Naive thymus-derived CD4-positive, alpha-beta T cell (primary cell): ENCODE results near the gene RPS14. TPM values are rescaled to one million over a fixed set of nuclear protein-coding genes. Genes with fewer than 3 reads are reported as not detected.

Experiments used
- ATAC-seq: fragments of 150-1000 bp; cut with Tn5 transposase; 2 replicates; pipeline ENCODE4 v1.10.0; 2021; ENCODE audit warnings: mild to moderate bottlenecking, moderate library complexity
- CTCF ChIA-PET: fragments of 350-600 bp; sonication (Branson Sonifier 250); formaldehyde crosslinking; loops from one replicate; lab custom pipeline; 2021; ENCODE audit warnings: antibody characterized with exemption; lab: Charles Lee
- POLR2A ChIA-PET: fragments of 350-600 bp; sonication (Branson Sonifier 250); formaldehyde crosslinking; loops from one replicate; lab custom pipeline; 2021; ENCODE audit warnings: antibody characterized with exemption, inconsistent platforms; lab: Charles Lee
- DNase-seq, 9 donors: peaks; one replicate each; pipeline versions ENCODE4 v3.0.0 to v3.0.0-alpha.2; 2020 to 2022; ENCODE audit warnings: mixed read lengths in 1 of 9
- H3K27ac ChIP-seq: one replicate; pipeline ENCODE4 v1.7.0; 2013; ENCODE audit warnings: mild to moderate bottlenecking, low read depth, low read length, moderate library complexity
- H3K27me3 ChIP-seq, 2 donors: one replicate each; pipeline ENCODE4 v1.7.0; 2013; ENCODE audit warnings: low read length in 2 of 2, mild to moderate bottlenecking in 2 of 2, moderate library complexity in 2 of 2; ENCODE audit not compliant: control insufficient read depth in 2 of 2, insufficient read depth in 2 of 2
- H3K36me3 ChIP-seq, 3 experiments: 1 replicate in 2 of 3; 2 replicates in 1 of 3; pipeline ENCODE4 v1.7.0; 2013; ENCODE audit warnings: low read length in 3 of 3, mild to moderate bottlenecking in 3 of 3, moderate library complexity in 1 of 3; ENCODE audit not compliant: insufficient read depth in 3 of 3, control insufficient read depth in 2 of 3
- H3K4me1 ChIP-seq, 2 donors: one replicate each; pipeline ENCODE4 v1.7.0; 2013; ENCODE audit warnings: low read length in 2 of 2, mild to moderate bottlenecking in 2 of 2, moderate library complexity in 1 of 2; ENCODE audit not compliant: control insufficient read depth in 2 of 2, insufficient read depth in 2 of 2
- H3K4me3 ChIP-seq: 2 replicates; pipeline ENCODE4 v1.7.0; 2013; ENCODE audit warnings: mild to moderate bottlenecking, low read length
- H3K9me3 ChIP-seq, 3 experiments: 1 replicate in 2 of 3; 2 replicates in 1 of 3; pipeline ENCODE4 v1.7.0; 2013; ENCODE audit warnings: low read length in 3 of 3; ENCODE audit not compliant: control insufficient read depth in 2 of 3
- H3K27ac Mint-ChIP-seq, 9 donors: one replicate each; pipeline ENCODE4 v1.8.0; 2020 to 2022; ENCODE audit warnings: mixed read lengths in 9 of 9, mild to moderate bottlenecking in 8 of 9, moderate library complexity in 5 of 9, inconsistent platforms in 2 of 9
- H3K27me3 Mint-ChIP-seq, 5 donors: one replicate each; pipeline ENCODE4 v1.8.0; 2021 to 2022; ENCODE audit warnings: mixed read lengths in 5 of 5, mild to moderate bottlenecking in 1 of 5
- H3K36me3 Mint-ChIP-seq, 5 donors: one replicate each; pipeline ENCODE4 v1.8.0; 2020 to 2022; ENCODE audit warnings: mixed read lengths in 5 of 5, mild to moderate bottlenecking in 3 of 5, inconsistent platforms in 1 of 5
- H3K4me1 Mint-ChIP-seq, 7 donors: one replicate each; pipeline ENCODE4 v1.8.0; 2020 to 2022; ENCODE audit warnings: mixed read lengths in 7 of 7, mild to moderate bottlenecking in 3 of 7, inconsistent platforms in 1 of 7
- H3K4me3 Mint-ChIP-seq, 10 donors: one replicate each; pipeline ENCODE4 v1.8.0; 2020 to 2022; ENCODE audit warnings: mild to moderate bottlenecking in 10 of 10, mixed read lengths in 10 of 10, moderate library complexity in 6 of 10, inconsistent platforms in 2 of 10
- H3K9me3 Mint-ChIP-seq, 11 donors: one replicate each; pipeline ENCODE4 v1.8.0; 2020 to 2022; ENCODE audit warnings: mixed read lengths in 11 of 11, mild to moderate bottlenecking in 4 of 11, inconsistent platforms in 1 of 11, moderate library complexity in 1 of 11
- intact Hi-C, 2 donors: fragments of 100-400 bp; cut with micrococcal nuclease; formaldehyde crosslinking; loops; one replicate each; pipeline ENCODE4 v1.15.1; 2023
- polyA plus RNA-seq, 2 donors: library from polyadenylated mRNA; unstranded; fragments of 300-500 nt; fragmentation: Illumina TruSeq; gene quantifications; one replicate each; pipeline ENCODE4 v1.2.3, GENCODE V29; 2021
- total RNA-seq, 6 experiments: library from RNA in 5 of 6; stranded (reverse) in 5 of 6; gene quantifications; 1 replicate in 5 of 6; 2 replicates in 1 of 6; pipeline ENCODE4 v1.2.3 and lab custom pipeline; 2021 to 2026

RPS14 gene
- total and polyA plus RNA-seq, 7 experiments from 2014 or later, result 2,331 to 11,248 (median 6,766) TPM

GRCh38 chr5:150413176-150413901 is 36.2 kb downstream of the RPS14 start:
- intact Hi-C loops, result loop anchor here (2.0 to 5.0 kb wide), 11 partner anchors 287 to 1359 kb away; partner anchors contain the start of genes G3BP1 (in 2 of the 2), PCYOX1L (in 2 of the 2), CSNK1A1 (in 1 of the 2) and DCTN4 (in 1 of the 2)
- Histone ChIP-seq H3K4me3 (peak overlapping the region; percentile 83), H3K27ac (peak overlapping the region; percentile 98), H3K27me3 (no peaks in the 10 kb centered on the region), H3K4me1 (peaks cover 29 to 32% of the 10 kb centered on the region in 2 donors), H3K36me3 (no peaks in the 10 kb centered on the region), H3K9me3 (no peaks in the 10 kb centered on the region)
- Mint-ChIP-seq H3K4me1 (peaks cover 21 to 49% (median 38%) of the 10 kb centered on the region in 7 donors), H3K27ac (peak overlapping the region; percentile 96 to 100 (median 100)), H3K27me3 (peaks cover 0 to 2% (median 0%) of the 10 kb centered on the region in 5 donors), H3K4me3 (peak overlapping the region; percentile 91 to 100 (median 98)), H3K9me3 (no peaks in the 10 kb centered on the region), H3K36me3 (peaks cover 0 to 20% (median 0%) of the 10 kb centered on the region in 5 donors)
- DNase-seq (no peak), ATAC-seq (peak; percentile 46)
- CTCF ChIA-PET, result interaction anchor here (0.9 to 3.1 kb wide), 3 partner anchors 16 to 33 kb away, joined by 3 to 17 read pairs (median 4); no protein-coding TSS in a partner anchor
- POLR2A ChIA-PET, result interaction anchor here (0.6 to 2.4 kb wide), 13 partner anchors 9 to 755 kb away, joined by 3 to 29 read pairs (median 4); partner anchors contain the start of genes RPS14 and SMIM3

DNA sequence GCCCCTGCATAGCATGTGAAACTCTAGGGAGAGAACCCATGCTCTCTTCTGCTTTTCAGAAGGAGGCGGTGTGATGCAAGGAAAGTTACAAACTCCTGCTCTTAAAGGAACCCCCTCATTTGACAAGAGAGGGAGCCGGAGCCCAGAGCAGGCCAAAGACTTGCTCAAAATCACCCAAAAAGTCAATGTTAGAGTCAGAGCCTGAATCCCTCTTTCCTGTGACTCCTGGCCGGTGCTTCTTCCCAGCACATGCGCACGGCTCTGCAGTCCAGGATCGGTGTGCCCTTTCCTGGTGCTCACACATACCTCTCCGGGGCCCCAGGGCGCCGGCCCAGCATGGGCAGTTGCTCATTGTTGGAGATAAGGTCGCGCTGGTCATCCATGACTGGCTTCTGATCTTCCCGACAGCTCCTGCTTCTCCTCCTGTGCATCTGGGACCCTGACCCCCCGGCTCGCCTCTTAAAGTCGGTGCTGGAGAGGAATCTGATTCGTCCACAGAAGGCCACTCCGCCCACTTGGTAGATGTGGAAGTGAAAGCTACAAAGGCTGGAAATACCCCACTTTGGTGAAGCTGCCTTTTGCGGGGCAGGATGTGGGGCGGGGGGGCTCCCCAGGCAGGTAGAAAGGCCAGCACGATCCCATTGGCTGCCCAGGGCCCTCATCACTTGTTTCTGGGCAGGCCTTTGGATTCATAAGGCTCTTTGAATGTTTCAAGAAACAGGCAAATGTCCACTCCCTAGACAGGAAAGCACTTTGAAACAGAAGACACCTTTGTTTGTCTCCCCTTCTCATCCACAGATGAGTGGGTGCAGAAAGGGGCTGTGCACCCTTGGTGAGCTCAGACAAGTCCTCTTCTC is 37.0 kb downstream of the RPS14 start, which contains the start of gene CD74:
TSS of gene CD74 (minus strand) at position 592 of the 857 bp plus-strand sequence. CDS start at position 431, 161 bp downstream.
- peak; percentile 73 to 97 (median 92) for DNase-seq
- H3K9me3 Mint-ChIP-seq, result no peaks in the 10 kb centered on the region

GRCh38 chr5:150411245-150411979 is 38.1 kb downstream of the RPS14 start:
- Histone ChIP-seq H3K27ac (peak overlapping the region; percentile 98), H3K4me1 (peaks cover 32 to 35% of the 10 kb centered on the region in 2 donors), H3K4me3 (peak overlapping the region; percentile 83), H3K27me3 (no peaks in the 10 kb centered on the region), H3K9me3 (no peaks in the 10 kb centered on the region), H3K36me3 (peaks cover 0 to 11% (median under 1%) of the 10 kb centered on the region in 3 experiments)
- CTCF ChIA-PET, result interaction anchor here (0.6 to 3.1 kb wide), 7 partner anchors 20 to 1355 kb away, joined by 3 to 17 read pairs (median 3); partner anchors contain the start of gene RBM22
- Mint-ChIP-seq H3K27me3 (peaks cover 0 to 2% (median 0%) of the 10 kb centered on the region in 5 donors), H3K9me3 (no peaks in the 10 kb centered on the region), H3K4me1 (peaks cover 21 to 52% (median 38%) of the 10 kb centered on the region in 7 donors), H3K4me3 (peak overlapping the region; percentile 91 to 100 (median 98)), H3K27ac (peak overlapping the region; percentile 96 to 100 (median 100)), H3K36me3 (peaks cover 0 to 21% (median 0%) of the 10 kb centered on the region in 5 donors)
- intact Hi-C loops, result loop anchor here (2.0 to 5.0 kb wide), 6 partner anchors 346 to 1361 kb away; partner anchors contain the start of genes PCYOX1L (in 2 of the 2), DCTN4 (in 1 of the 2), G3BP1 (in 1 of the 2) and HMGXB3 (in 1 of the 2)
- POLR2A ChIA-PET, result interaction anchor here (0.9 to 2.4 kb wide), 9 partner anchors 25 to 1360 kb away, joined by 3 to 29 read pairs (median 5); partner anchors contain the start of genes G3BP1 and RPS14
- ATAC-seq, result no peak
- DNase-seq, result peak in 8 of 9 donors; percentile 50 to 76 (median 71)

More for the DNA sequence above, 37.0 kb downstream of the RPS14 start, which contains the start of gene CD74:
- Histone ChIP-seq H3K27me3 (no peaks in the 10 kb centered on the region), H3K36me3 (peaks cover 0 to under 1% (median 0%) of the 10 kb centered on the region in 3 experiments), H3K4me3 (peak within 1 kb of the TSS; percentile 83), H3K27ac (peak within 1 kb of the TSS; percentile 98), H3K9me3 (no peaks in the 10 kb centered on the region), H3K4me1 (peaks cover 32 to 35% of the 10 kb centered on the region in 2 donors)
- Mint-ChIP-seq H3K27ac (peak within 1 kb of the TSS; percentile 96 to 100 (median 100)), H3K4me1 (peaks cover 21 to 52% (median 38%) of the 10 kb centered on the region in 7 donors), H3K27me3 (peaks cover 0 to 2% (median 0%) of the 10 kb centered on the region in 5 donors), H3K4me3 (peak within 1 kb of the TSS; percentile 91 to 100 (median 98)), H3K36me3 (peaks cover 0 to 21% (median 0%) of the 10 kb centered on the region in 5 donors)
- ChIA-PET POLR2A (interaction anchor here (0.6 to 2.4 kb wide), 13 partner anchors 8 to 756 kb away, joined by 3 to 29 read pairs (median 4); partner anchors contain the start of genes RPS14 and SMIM3), CTCF (interaction anchor here (0.6 to 3.1 kb wide), 6 partner anchors 16 to 1354 kb away, joined by 3 to 17 read pairs (median 4); no protein-coding TSS in a partner anchor)
- intact Hi-C loops, result loop anchor here (1.0 to 5.0 kb wide), 19 partner anchors 17 to 1360 kb away; partner anchors contain the start of genes G3BP1 (in 2 of the 2), PCYOX1L (in 2 of the 2), RBM22 (in 2 of the 2) and RPS14 (in 2 of the 2)
- peak; percentile 92 for ATAC-seq

GRCh38 chr5:150410524-150411244 is 38.9 kb downstream of the RPS14 start:
- H3K4me3 Mint-ChIP-seq, result peak overlapping the region; percentile 91 to 100 (median 98)
- DNase-seq (peak in 7 of 9 donors; percentile 59 to 77 (median 69)), ATAC-seq (peak; percentile 32)
- H3K9me3 ChIP-seq, result no peaks in the 10 kb centered on the region
- intact Hi-C loops, result loop anchor here (1.0 to 5.0 kb wide), 7 partner anchors 53 to 1362 kb away; partner anchors contain the start of genes PCYOX1L (in 2 of the 2), DCTN4 (in 1 of the 2), G3BP1 (in 1 of the 2) and HMGXB3 (in 1 of the 2)
- H3K4me3 ChIP-seq, result peak overlapping the region; percentile 83
- no peaks in the 10 kb centered on the region for H3K27me3 ChIP-seq
- peaks cover 24 to 52% (median 38%) of the 10 kb centered on the region in 7 donors for H3K4me1 Mint-ChIP-seq
- H3K9me3 Mint-ChIP-seq, result no peaks in the 10 kb centered on the region
- ChIA-PET CTCF (interaction anchor here (0.6 to 3.1 kb wide), 5 partner anchors 15 to 290 kb away, joined by 3 to 17 read pairs (median 3); partner anchors contain the start of gene RBM22), POLR2A (interaction anchor here (0.9 to 1.9 kb wide), 8 partner anchors 10 to 1361 kb away, joined by 3 to 13 read pairs (median 4); partner anchors contain the start of genes G3BP1 and RPS14)
- H3K36me3 Mint-ChIP-seq, result peaks cover 0 to 21% (median 0%) of the 10 kb centered on the region in 5 donors
- H3K27ac Mint-ChIP-seq, result peak overlapping the region; percentile 96 to 100 (median 100)
- peak overlapping the region; percentile 98 for H3K27ac ChIP-seq
- H3K27me3 Mint-ChIP-seq, result no peaks in the 10 kb centered on the region
- peaks cover 0 to 18% (median 8%) of the 10 kb centered on the region in 3 experiments for H3K36me3 ChIP-seq
- peaks cover 32 to 35% of the 10 kb centered on the region in 2 donors for H3K4me1 ChIP-seq
